ENCODE results near the gene PDLIM7. TPM values are rescaled to one million over a fixed set of nuclear protein-coding genes. Genes with fewer than 3 reads are reported as not detected.
A peak's percentile ranks its signal among the peaks of the same experiment; 100 is the strongest.

PDLIM7 gene
- total and polyA plus RNA-seq, 2 of the 8 experiments (the other 6 are each of a cell fraction or from before 2014, with no cell fraction given), result 67.3 to 94.2 TPM

DNA sequence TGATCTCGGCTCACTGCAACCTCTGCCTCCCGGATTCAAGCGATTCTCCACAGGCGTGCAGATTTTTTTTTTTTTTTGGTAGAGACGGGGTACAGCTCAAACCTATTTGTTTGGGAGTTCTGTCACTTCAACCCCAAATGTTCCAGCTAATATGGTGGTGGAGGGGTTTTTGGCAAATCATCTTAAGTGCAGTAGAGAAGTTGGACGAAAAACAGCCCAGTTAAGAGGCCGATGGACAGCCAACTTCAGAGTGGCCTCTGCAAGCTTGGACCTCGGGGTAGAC, 51.5 kb downstream of the PDLIM7 start:
- no peak overlapping the region for H2BK15ac ChIP-seq (ENCODE audit: low read length)
- H3K14ac ChIP-seq (ENCODE audit: insufficient read length), result no peak overlapping the region
- peaks cover 9% of the 10 kb centered on the region for H3K23me2 ChIP-seq (ENCODE audit: low read depth, low read length)
- no peak overlapping the region for H2BK120ac ChIP-seq (replicated peaks; ENCODE audit: low read depth, low read length)
- H3K79me1 ChIP-seq (ENCODE audit: low read depth, low read length), result no peaks in the 10 kb centered on the region; the same call in none of the 2 replicates
- no peak overlapping the region for H3K23ac ChIP-seq (ENCODE audit: insufficient read length)
- H3K18ac ChIP-seq (ENCODE audit: extremely low read depth, low read length), result peak overlapping the region; percentile 84; the same call in 1 of the 2 replicates
- ChIA-PET POLR2A (ENCODE audit: partially characterized antibody) (interaction anchor here (0.6 to 67.5 kb wide), 16 partner anchors 9 to 154 kb away, joined by 3 to 3349 read pairs (median 9); partner anchors contain the start of genes DBN1, DOK3, F12 and GRK6), CTCF (ENCODE audit: partially characterized antibody) (interaction anchor here (0.5 to 23.6 kb wide), 16 partner anchors 8 to 737 kb away, joined by 3 to 430 read pairs (median 5); partner anchors contain the start of genes F12, PDLIM7, PFN3 and SLC34A1)
- H3K79me2 ChIP-seq (ENCODE audit: control insufficient read depth in 1 of 2, insufficient read depth in 2 of 2, low read length in 2 of 2), result no peaks in the 10 kb centered on the region
- H4K91ac ChIP-seq (replicated peaks; ENCODE audit: insufficient read length, low read length), result no peak overlapping the region
- H3K9me3 ChIP-seq (ENCODE audit: insufficient read depth in 2 of 2, low read depth in 1 of 2, low read length in 1 of 2), result no peaks in the 10 kb centered on the region
- 60% methylated on average over 6 of the region's 8 CpGs; no CpG with 5 or more reads in 1 of the 2 experiments for WGBS, 2 experiments (ENCODE audit: extremely low coverage in 1 of 2, insufficient coverage in 1 of 2, insufficient read length in 1 of 2, insufficient replicate concordance in 2 of 2, low coverage in 1 of 2, low lambda C conversion rate in 2 of 2, missing lambda C conversion rate in 1 of 2)
- TF ChIP-seq RXRA (IDR thresholded peaks at IDR 0.05; ENCODE audit: insufficient read depth, low read depth, low read length) (no peak), EP300 (IDR thresholded peaks at IDR 0.05; ENCODE audit: borderline replicate concordance in 1 of 2, low read depth in 2 of 2, low read length in 2 of 2) (no peak), HDAC2 (IDR thresholded peaks at IDR 0.05; ENCODE audit: borderline replicate concordance in 1 of 2, low read depth in 2 of 2, low read length in 2 of 2) (no peak), FOSL1 (IDR thresholded peaks at IDR 0.05; ENCODE audit: insufficient read depth, low read depth, low read length) (no peak), TBP (IDR thresholded peaks at IDR 0.05; ENCODE audit: low read depth, low read length) (no peak), CHD1 (IDR thresholded peaks at IDR 0.05; ENCODE audit: low read depth, low read length) (no peak)
- TF ChIP-seq, protein P1, sequence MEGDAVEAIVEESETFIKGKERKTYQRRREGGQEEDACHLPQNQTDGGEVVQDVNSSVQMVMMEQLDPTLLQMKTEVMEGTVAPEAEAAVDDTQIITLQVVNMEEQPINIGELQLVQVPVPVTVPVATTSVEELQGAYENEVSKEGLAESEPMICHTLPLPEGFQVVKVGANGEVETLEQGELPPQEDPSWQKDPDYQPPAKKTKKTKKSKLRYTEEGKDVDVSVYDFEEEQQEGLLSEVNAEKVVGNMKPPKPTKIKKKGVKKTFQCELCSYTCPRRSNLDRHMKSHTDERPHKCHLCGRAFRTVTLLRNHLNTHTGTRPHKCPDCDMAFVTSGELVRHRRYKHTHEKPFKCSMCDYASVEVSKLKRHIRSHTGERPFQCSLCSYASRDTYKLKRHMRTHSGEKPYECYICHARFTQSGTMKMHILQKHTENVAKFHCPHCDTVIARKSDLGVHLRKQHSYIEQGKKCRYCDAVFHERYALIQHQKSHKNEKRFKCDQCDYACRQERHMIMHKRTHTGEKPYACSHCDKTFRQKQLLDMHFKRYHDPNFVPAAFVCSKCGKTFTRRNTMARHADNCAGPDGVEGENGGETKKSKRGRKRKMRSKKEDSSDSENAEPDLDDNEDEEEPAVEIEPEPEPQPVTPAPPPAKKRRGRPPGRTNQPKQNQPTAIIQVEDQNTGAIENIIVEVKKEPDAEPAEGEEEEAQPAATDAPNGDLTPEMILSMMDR (IDR thresholded peaks at IDR 0.05; ENCODE audit: control extremely low read depth in 1 of 3, insufficient read depth in 1 of 3, low read depth in 1 of 3, low read length in 3 of 3), result no peak
- peaks cover 0 to 7% of the 10 kb centered on the region in 2 experiments for H4K20me1 ChIP-seq (replicated peaks in 1 of 2; ENCODE audit: control insufficient read depth in 1 of 2, insufficient read depth in 2 of 2, low read length in 2 of 2)
- H2AK5ac ChIP-seq (ENCODE audit: low read depth, low read length), result no peak overlapping the region
- H2BK12ac ChIP-seq (ENCODE audit: low read depth, low read length), result no peak overlapping the region
- peaks cover 2 to 4% (median 3%) of the 10 kb centered on the region in 4 experiments; a peak in 2 of 8 replicates for H3K36me3 ChIP-seq (ENCODE audit: control insufficient read depth in 2 of 4, insufficient read depth in 4 of 4, low read length in 3 of 4)
- peak overlapping the region; percentile 43 to 74 (median 64); a peak in 7 of 8 replicates for H3K4me3 ChIP-seq (ENCODE audit: extremely low read depth in 1 of 4, insufficient read depth in 2 of 4, low read depth in 3 of 4, low read length in 4 of 4)
- no peak overlapping the region for H4K8ac ChIP-seq (ENCODE audit: extremely low read depth, insufficient read depth, low read length)
- H3K27me3 ChIP-seq (replicated peaks in 1 of 4; ENCODE audit: control insufficient read depth in 3 of 4, extremely low read depth in 1 of 4, insufficient read depth in 3 of 4, low read length in 3 of 4), result peaks cover 0 to 13% (median 5%) of the 10 kb centered on the region in 4 experiments; a peak in 5 of 7 replicates
- H3K4ac ChIP-seq (replicated peaks; ENCODE audit: insufficient read length, low read depth, low read length), result no peak overlapping the region
- no peak overlapping the region for H2BK20ac ChIP-seq (ENCODE audit: low read length)
- DNase-seq (ENCODE audit: low read depth in 1 of 2, low spot score in 2 of 2), result no peak
- no peak overlapping the region for H3K27ac ChIP-seq (ENCODE audit: low read depth, low read length)
- H3K4me1 ChIP-seq (replicated peaks in 1 of 4; ENCODE audit: control insufficient read depth in 3 of 4, insufficient read depth in 4 of 4, low read length in 3 of 4), result peaks cover 0 to 30% (median 15%) of the 10 kb centered on the region in 4 experiments; a peak in 6 of 7 replicates
- H3K4me2 ChIP-seq (ENCODE audit: insufficient read depth in 1 of 2, low read depth in 2 of 2, low read length in 2 of 2), result peak overlapping the region; percentile 89 to 93
- no peak for FAIRE-seq
- no peak overlapping the region for H2AFZ ChIP-seq (ENCODE audit: low read length)
- 0 out of 2 replicates have a peak overlapping the region, but pooled peaks have one; percentile 35 for H2BK5ac ChIP-seq (ENCODE audit: low read depth, low read length)
- H3K9ac ChIP-seq (replicated peaks in 1 of 4; ENCODE audit: extremely low read depth in 1 of 4, low read depth in 3 of 4, low read length in 3 of 4), result peak overlapping the region in 3 of 4 experiments; percentile 7 to 76 (median 74); a peak in 3 of 7 replicates
- H3K56ac ChIP-seq (replicated peaks; ENCODE audit: insufficient read length, low read depth, low read length), result no peak overlapping the region
- peak overlapping the region; percentile 15 for H4K5ac ChIP-seq (ENCODE audit: insufficient read length, low read depth, low read length)

All from H1 (cell line).